Smooth muscle cell (in vitro differentiated cells): Measurements from ENCODE around the gene CSF1R. TPM values are rescaled to one million over a fixed set of nuclear protein-coding genes. Genes with fewer than 3 reads are reported as not detected.

Experiments
- DNase-seq: peaks from one replicate; lab custom pipeline; 2025; ENCODE audit not compliant: unreplicated experiment; lab: John Stamatoyannopoulos, UW
- H2AFZ ChIP-seq: fragments of 200-600 bp; sonication (generic); 2 replicates; pipeline ENCODE4 v1.6.0; 2016; ENCODE audit warnings: antibody characterized with exemption, low read depth, mild to moderate bottlenecking
- H3F3A ChIP-seq: fragments of 200-600 bp; sonication (generic); 2 replicates; pipeline ENCODE4 v1.6.0; 2017; ENCODE audit warnings: antibody characterized with exemption, low read depth
- H3K27ac ChIP-seq: fragments of 200-600 bp; sonication (generic); 2 replicates; pipeline ENCODE4 v1.5.1; 2016; ENCODE audit warnings: low read depth, mild to moderate bottlenecking
- H3K27me3 ChIP-seq: fragments of 200-600 bp; sonication (generic); 2 replicates; pipeline ENCODE4 v1.6.1; 2016; ENCODE audit warnings: low read depth, mild to moderate bottlenecking
- H3K36me3 ChIP-seq: fragments of 200-600 bp; sonication (generic); 2 replicates; pipeline ENCODE4 v1.5.1; 2016; ENCODE audit warnings: low read depth
- H3K4me1 ChIP-seq: fragments of 200-600 bp; sonication (generic); 2 replicates; pipeline ENCODE4 v1.5.1; 2016; ENCODE audit warnings: low read depth
- H3K4me2 ChIP-seq: fragments of 200-600 bp; sonication (generic); 2 replicates; pipeline ENCODE4 v1.6.0; 2016; ENCODE audit warnings: mild to moderate bottlenecking
- H3K4me3 ChIP-seq: fragments of 200-600 bp; sonication (generic); 2 replicates; pipeline ENCODE4 v1.5.1; 2016; ENCODE audit warnings: mild to moderate bottlenecking
- H3K79me2 ChIP-seq: fragments of 200-600 bp; sonication (generic); 2 replicates; pipeline ENCODE4 v1.6.0; 2016; ENCODE audit warnings: low read depth, mild to moderate bottlenecking
- H3K9ac ChIP-seq: fragments of 200-600 bp; sonication (generic); 2 replicates; pipeline ENCODE4 v1.6.0; 2016; ENCODE audit warnings: low read depth
- H3K9me3 ChIP-seq: fragments of 200-600 bp; sonication (generic); replicated peaks from 2 replicates; pipeline ENCODE4 v1.5.1; 2016; ENCODE audit warnings: low read depth
- H4K20me1 ChIP-seq: fragments of 200-600 bp; sonication (generic); 2 replicates; pipeline ENCODE4 v1.6.0; 2016; ENCODE audit warnings: low read depth
- CTCF ChIP-seq: fragments of 200-600 bp; sonication (generic); IDR thresholded peaks from 2 replicates; pipeline ENCODE4 v1.5.1; 2017; ENCODE audit warnings: borderline replicate concordance, mild to moderate bottlenecking, antibody characterized with exemption; ENCODE audit not compliant: insufficient read depth, poor library complexity, severe bottlenecking
- WGBS: methylation state at CpG from one replicate; pipeline ENCODE4 v1.1.7; 2016; ENCODE audit warnings: low lambda C conversion rate; 5-methylcytosine and 5-hydroxymethylcytosine counted together
- polyA plus RNA-seq: library from polyadenylated mRNA; unstranded; fragments of >200 nt; fragmentation: Nextera tagmentation; extraction: Ambion mirVana; gene quantifications from 2 replicates; pipeline ENCODE4 v1.2.1, GENCODE V29; 2016
- total RNA-seq: library from RNA; depleted of rRNA; stranded (reverse); fragments of >200 nt; gene quantifications from 2 replicates; pipeline ENCODE4 v1.2.3, GENCODE V29; 2014

The CSF1R gene
- total and polyA plus RNA-seq, 2 experiments from 2014 or later = 2.2 to 3.9 TPM

- DNase-seq = no peak
- H3K4me1 ChIP-seq = no peaks in the 10 kb centered on the region
- no peak overlapping the region for H2AFZ ChIP-seq
- no peaks in the 10 kb centered on the region for H4K20me1 ChIP-seq
- no peaks in the 10 kb centered on the region for H3K36me3 ChIP-seq
- H3K4me3 ChIP-seq = no peak overlapping the region
- no peak overlapping the region for H3K9ac ChIP-seq
- H3K79me2 ChIP-seq = no peaks in the 10 kb centered on the region
- TF ChIP-seq CTCF = no peak
- no peaks in the 10 kb centered on the region for H3K9me3 ChIP-seq
- no peak overlapping the region for H3K4me2 ChIP-seq
- WGBS = 96% methylated on average over 3 of the region's 3 CpGs
- peaks cover 70% of the 10 kb centered on the region for H3F3A ChIP-seq
- peak overlapping the region; percentile 38 for H3K27ac ChIP-seq
- H3K27me3 ChIP-seq = no peaks in the 10 kb centered on the region
Measured at GRCh38 chr5:150120062-150120441, 33.7 kb upstream of the CSF1R start.

GRCh38 chr5:150119421-150120061, 33.2 kb upstream of the CSF1R start:
- H2AFZ ChIP-seq = no peak overlapping the region
- DNase-seq = no peak
- no peaks in the 10 kb centered on the region for H3K4me1 ChIP-seq
- H3K79me2 ChIP-seq = no peaks in the 10 kb centered on the region
- H3K9ac ChIP-seq = no peak overlapping the region
- no peaks in the 10 kb centered on the region for H4K20me1 ChIP-seq
- no peak overlapping the region for H3K27ac ChIP-seq
- peaks cover 74% of the 10 kb centered on the region for H3F3A ChIP-seq
- H3K36me3 ChIP-seq = no peaks in the 10 kb centered on the region
- TF ChIP-seq CTCF = no peak
- no peak overlapping the region for H3K4me3 ChIP-seq
- H3K27me3 ChIP-seq = no peaks in the 10 kb centered on the region
- 97% methylated on average over 10 of the region's 10 CpGs for WGBS
- no peak overlapping the region for H3K4me2 ChIP-seq
- no peaks in the 10 kb centered on the region for H3K9me3 ChIP-seq

- Histone ChIP-seq H3F3A (peaks cover 73% of the 10 kb centered on the region), H3K9me3 (no peaks in the 10 kb centered on the region), H4K20me1 (no peaks in the 10 kb centered on the region), H3K79me2 (no peaks in the 10 kb centered on the region), H3K4me3 (no peak overlapping the region), H3K4me2 (no peak overlapping the region), H3K27me3 (no peaks in the 10 kb centered on the region), H3K9ac (no peak overlapping the region), H2AFZ (no peak overlapping the region), H3K36me3 (no peaks in the 10 kb centered on the region), H3K4me1 (peaks cover 2% of the 10 kb centered on the region), H3K27ac (peak overlapping the region; percentile 7)
- no peak for DNase-seq
- 96% methylated on average over 11 of the region's 11 CpGs for WGBS
- TF ChIP-seq CTCF = no peak
Measured at GRCh38 chr5:150118561-150119229, 32.3 kb upstream of the CSF1R start.
